Activated CD4-positive, alpha-beta T cell treated with anti-CD3 and anti-CD28 coated beads, Interleukin-2, amount 50 U/mL, for 1 hour (primary cell): Measurements from ENCODE around the gene ABCA12.
"Not testable (repeated sequence)": the region's sequence is repeated elsewhere in the genome, so short reads cannot be mapped to it uniquely, and the experiment has no call there.

Experiments
- DNase-seq: peaks from one replicate; pipeline ENCODE4 v3.0.0-alpha.2; 2020

Gene ABCA12

GRCh38 chr2:215138479-215138878 lies at the start of gene ABCA12:
ABCA12 (minus strand) TSS chr2:215138626; CDS start chr2:215138208, 418 bp downstream.
- DNase-seq, result no peak

GRCh38 chr2:215188078-215188477 lies 49.7 kb upstream of the ABCA12 start:
- no peak for DNase-seq

- no peak for DNase-seq
These were observed 47.6 kb upstream of the ABCA12 start for GRCh38 chr2:215186021-215186420.

GRCh38 chr2:215178121-215178520 lies 39.7 kb upstream of the ABCA12 start:
- DNase-seq, result no peak

- no peak for DNase-seq
These were observed 33.4 kb upstream of the ABCA12 start for GRCh38 chr2:215171796-215172195.

GRCh38 chr2:215171151-215171550 lies 32.7 kb upstream of the ABCA12 start:
- no peak for DNase-seq

- not testable (repeated sequence) for DNase-seq
These were observed 28.1 kb upstream of the ABCA12 start for GRCh38 chr2:215166505-215166904.

- not testable (repeated sequence) for DNase-seq
These were observed 24.9 kb upstream of the ABCA12 start for GRCh38 chr2:215163319-215163718.

GRCh38 chr2:215161301-215161829 lies 22.9 kb upstream of the ABCA12 start:
- DNase-seq, result no peak

GRCh38 chr2:215160081-215160480 lies 21.7 kb upstream of the ABCA12 start:
- DNase-seq, result no peak

GRCh38 chr2:215156453-215156852 lies 18.0 kb upstream of the ABCA12 start:
- DNase-seq, result no peak

- no peak for DNase-seq
These were observed 11.5 kb upstream of the ABCA12 start for GRCh38 chr2:215149894-215150293.

- DNase-seq, result no peak
These were observed 11.1 kb upstream of the ABCA12 start for GRCh38 chr2:215149486-215149885.

- no peak for DNase-seq
These were observed 10.6 kb upstream of the ABCA12 start for GRCh38 chr2:215149060-215149459.

GRCh38 chr2:215145611-215146010 lies 7.2 kb upstream of the ABCA12 start:
- DNase-seq, result no peak

GRCh38 chr2:215144106-215144875 lies 5.9 kb upstream of the ABCA12 start:
- DNase-seq, result no peak

GRCh38 chr2:215143458-215143857 lies 5.0 kb upstream of the ABCA12 start:
- no peak for DNase-seq

- no peak for DNase-seq
These were observed 3.3 kb upstream of the ABCA12 start for GRCh38 chr2:215141706-215142105.

GRCh38 chr2:215140166-215140707 lies 1.8 kb upstream of the ABCA12 start:
- no peak for DNase-seq

- DNase-seq, result no peak
These were observed 585 bp downstream of the ABCA12 start for GRCh38 chr2:215137741-215138340.

GRCh38 chr2:215137329-215137686 lies 1.1 kb downstream of the ABCA12 start:
- DNase-seq, result no peak

- no peak for DNase-seq
These were observed 1.6 kb downstream of the ABCA12 start for GRCh38 chr2:215136669-215137328.

- no peak for DNase-seq
These were observed 18.0 kb downstream of the ABCA12 start for GRCh38 chr2:215120401-215120800.

- no peak for DNase-seq
These were observed 18.6 kb downstream of the ABCA12 start for GRCh38 chr2:215119847-215120246.
